ENCODE data around the gene DNASE1L1.

DNA sequence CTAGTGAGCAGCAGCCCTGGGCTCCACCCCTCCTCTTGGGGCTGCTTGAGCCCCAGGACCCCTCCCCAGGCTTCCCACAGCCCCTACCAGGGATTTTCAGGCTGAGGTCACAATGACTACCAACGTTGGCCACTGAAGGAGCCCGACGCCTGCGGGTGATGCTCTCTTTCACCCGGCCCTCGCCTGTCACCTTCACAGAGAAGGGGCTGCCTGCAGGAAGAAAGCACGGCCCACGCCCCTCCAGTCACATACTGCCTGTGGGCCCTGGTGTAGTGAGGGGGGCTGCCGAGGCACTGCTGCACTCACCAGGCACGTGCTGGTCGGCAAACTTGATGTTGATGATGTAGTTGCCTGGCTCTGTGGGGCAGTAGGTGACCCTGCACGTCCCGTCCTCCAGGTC, 56.6 kb downstream of the DNASE1L1 start:
- TF ChIP-seq POLR2A (IDR thresholded peaks at IDR 0.05; ENCODE audit: extremely low read depth, insufficient read length) (no peak), CTCF (IDR thresholded peaks at IDR 0.05; ENCODE audit: low read depth, low read length) (no peak)
- TF ChIP-seq, protein P1, sequence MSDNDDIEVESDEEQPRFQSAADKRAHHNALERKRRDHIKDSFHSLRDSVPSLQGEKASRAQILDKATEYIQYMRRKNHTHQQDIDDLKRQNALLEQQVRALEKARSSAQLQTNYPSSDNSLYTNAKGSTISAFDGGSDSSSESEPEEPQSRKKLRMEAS (IDR thresholded peaks at IDR 0.05; ENCODE audit: low read depth, low read length), result no peak
